Measurements from ENCODE around the gene PCYT2. TPM values are rescaled to one million over a fixed set of nuclear protein-coding genes. Genes with fewer than 3 reads are reported as not detected.

Gene PCYT2
- total RNA-seq, 2 donors from 2014 or later: 13.6 to 81.9 TPM

- no peaks in the 10 kb centered on the region for H3K4me1 ChIP-seq (ENCODE audit: control insufficient read depth in 1 of 2, low read depth in 2 of 2)
- no peaks in the 10 kb centered on the region for H3K9me3 ChIP-seq
- no peak for DNase-seq (ENCODE audit: low spot score)
- H3K4me3 ChIP-seq: no peak overlapping the region
- no peaks in the 10 kb centered on the region for H3K27me3 ChIP-seq (replicated peaks; ENCODE audit: insufficient read depth)
- no peaks in the 10 kb centered on the region for H3K36me3 ChIP-seq
- H3K27ac ChIP-seq: no peak overlapping the region
- no peak for TF ChIP-seq CTCF (IDR thresholded peaks at IDR 0.05)
- no peak for ATAC-seq (ENCODE audit: insufficient number of reproducible peaks, low FRiP score, low read depth)
Observed at GRCh38 chr17:81948635-81949378, 37.6 kb upstream of the PCYT2 start.

GRCh38 chr17:81947189-81947588, 36.0 kb upstream of the PCYT2 start, which contains the start of gene MYADML2:
Gene MYADML2 (minus strand): TSS chr17:81947233. CDS start chr17:81941741, 5,492 bp downstream.
- ATAC-seq (ENCODE audit: insufficient number of reproducible peaks, low FRiP score, low read depth) (no peak), DNase-seq (ENCODE audit: low spot score) (no peak)
- Histone ChIP-seq H3K9me3 (no peaks in the 10 kb centered on the region), H3K27me3 (replicated peaks; ENCODE audit: insufficient read depth) (no peaks in the 10 kb centered on the region), H3K27ac (no peak within 1 kb of the TSS), H3K4me1 (ENCODE audit: control insufficient read depth in 1 of 2, low read depth in 2 of 2) (no peaks in the 10 kb centered on the region), H3K4me3 (no peak within 1 kb of the TSS), H3K36me3 (no peaks in the 10 kb centered on the region)
- no peak for TF ChIP-seq CTCF (IDR thresholded peaks at IDR 0.05)

GRCh38 chr17:81944858-81945257, 33.7 kb upstream of the PCYT2 start:
- H3K27me3 ChIP-seq (replicated peaks; ENCODE audit: insufficient read depth): no peaks in the 10 kb centered on the region
- peaks cover 0 to 9% of the 10 kb centered on the region in 2 donors for H3K4me1 ChIP-seq (ENCODE audit: control insufficient read depth in 1 of 2, low read depth in 2 of 2)
- no peak for TF ChIP-seq CTCF (IDR thresholded peaks at IDR 0.05)
- H3K9me3 ChIP-seq: no peaks in the 10 kb centered on the region
- no peaks in the 10 kb centered on the region for H3K36me3 ChIP-seq
- H3K27ac ChIP-seq: no peak overlapping the region
- DNase-seq (ENCODE audit: low spot score): no peak
- H3K4me3 ChIP-seq: no peak overlapping the region
- no peak for ATAC-seq (ENCODE audit: insufficient number of reproducible peaks, low FRiP score, low read depth)

- Histone ChIP-seq H3K27me3 (replicated peaks; ENCODE audit: insufficient read depth) (no peaks in the 10 kb centered on the region), H3K27ac (no peak overlapping the region), H3K9me3 (no peaks in the 10 kb centered on the region), H3K36me3 (no peaks in the 10 kb centered on the region), H3K4me3 (no peak overlapping the region), H3K4me1 (ENCODE audit: control insufficient read depth in 1 of 2, low read depth in 2 of 2) (peaks cover 0 to 23% of the 10 kb centered on the region in 2 donors)
- TF ChIP-seq CTCF (IDR thresholded peaks at IDR 0.05): no peak
- no peak for ATAC-seq (ENCODE audit: insufficient number of reproducible peaks, low FRiP score, low read depth)
- DNase-seq (ENCODE audit: low spot score): no peak
Observed at GRCh38 chr17:81942167-81942553, 31.0 kb upstream of the PCYT2 start.

- DNase-seq (ENCODE audit: low spot score) (no peak), ATAC-seq (ENCODE audit: insufficient number of reproducible peaks, low FRiP score, low read depth) (no peak)
- Histone ChIP-seq H3K4me1 (ENCODE audit: control insufficient read depth in 1 of 2, low read depth in 2 of 2) (peaks cover 3 to 28% of the 10 kb centered on the region in 2 donors), H3K36me3 (no peaks in the 10 kb centered on the region), H3K27ac (no peak overlapping the region), H3K9me3 (no peaks in the 10 kb centered on the region), H3K27me3 (replicated peaks; ENCODE audit: insufficient read depth) (no peaks in the 10 kb centered on the region), H3K4me3 (no peak overlapping the region)
- no peak for TF ChIP-seq CTCF (IDR thresholded peaks at IDR 0.05)
Observed at GRCh38 chr17:81941484-81942166, 30.4 kb upstream of the PCYT2 start.

All from thoracic aorta (tissue), 2 donors.